Ascending aorta (tissue), 2 donors: ENCODE data around the gene PARL. TPM values are rescaled to one million over a fixed set of nuclear protein-coding genes. Genes with fewer than 3 reads are reported as not detected.
A peak's percentile ranks its signal among the peaks of the same experiment; 100 is the strongest.

Source experiments
- DNase-seq, 2 donors: peaks; one replicate each; pipeline ENCODE4 v3.0.0-alpha.2; 2019; ENCODE audit warnings: low spot score in 2 of 2
- H3K27ac ChIP-seq, 2 donors: fragments of 200-600 bp; sonication (generic); one replicate each; pipeline ENCODE4 v1.5.1; 2016 to 2017; ENCODE audit warnings: mild to moderate bottlenecking in 1 of 2
- H3K27me3 ChIP-seq: fragments of 200-600 bp; sonication (generic); one replicate; pipeline ENCODE4 v1.5.1; 2017
- H3K36me3 ChIP-seq, 2 donors: fragments of 200-600 bp; sonication (generic); one replicate each; pipeline ENCODE4 v1.5.1; 2016
- H3K4me1 ChIP-seq, 2 donors: fragments of 200-600 bp; sonication (generic); one replicate each; pipeline ENCODE4 v1.5.1; 2016 to 2017; ENCODE audit warnings: mild to moderate bottlenecking in 1 of 2
- H3K4me3 ChIP-seq, 2 donors: fragments of 200-600 bp; sonication (generic); one replicate each; pipeline ENCODE4 v1.5.1; 2016 to 2017; ENCODE audit warnings: mild to moderate bottlenecking in 1 of 2
- H3K9me3 ChIP-seq, 2 donors: fragments of 200-600 bp; sonication (generic); one replicate each; pipeline ENCODE4 v1.5.1; 2016
- CTCF ChIP-seq, 3 experiments: fragments of 200-600 bp in 2 of 3; fragments of 450-650 bp in 1 of 3; sonication (generic) in 2 of 3; IDR thresholded peaks; one replicate each; pipeline ENCODE4 v1.5.1; 2016 to 2019; ENCODE audit warnings: antibody characterized with exemption in 3 of 3, mild to moderate bottlenecking in 1 of 3, moderate library complexity in 1 of 3
- intact Hi-C: fragments of 100-400 bp; cut with DNase I; formaldehyde crosslinking; loops from one replicate; pipeline ENCODE4 v1.15.1; 2023
- total RNA-seq: library from RNA; depleted of rRNA; stranded (reverse); fragments of >200 nt; gene quantifications from one replicate; pipeline ENCODE4 v1.1.0, GENCODE V29; 2016

Gene PARL
- total RNA-seq, result 14.3 TPM

- Histone ChIP-seq H3K27me3 (no peaks in the 10 kb centered on the region), H3K9me3 (no peaks in the 10 kb centered on the region), H3K27ac (peak within 1 kb of the TSS; percentile 75 to 81), H3K4me3 (peak within 1 kb of the TSS; percentile 89 to 90), H3K36me3 (no peaks in the 10 kb centered on the region), H3K4me1 (peaks cover 0 to 21% of the 10 kb centered on the region in 2 donors)
- peak; percentile 80 to 98 for DNase-seq
- intact Hi-C loops, result loop anchor here (2.0 to 10.0 kb wide), 4 partner anchors 133 to 413 kb away; partner anchors contain the start of genes ABCC5, AP2M1 and PSMD2
- peak; percentile 89 to 92 (median 92) for TF ChIP-seq CTCF (IDR thresholded peaks at IDR 0.05)
These were observed at the start of gene PARL for GRCh38 chr3:183884427-183885296. PARL (minus strand) TSS chr3:183884880; CDS start chr3:183884846, 34 bp downstream.

- H3K4me3 ChIP-seq, result no peak overlapping the region
- intact Hi-C loops, result no loop called here
- no peak for DNase-seq
- H3K4me1 ChIP-seq, result no peaks in the 10 kb centered on the region
- peaks cover 32 to 80% of the 10 kb centered on the region in 2 donors for H3K36me3 ChIP-seq
- H3K9me3 ChIP-seq, result no peaks in the 10 kb centered on the region
- TF ChIP-seq CTCF (IDR thresholded peaks at IDR 0.05), result no peak
- no peaks in the 10 kb centered on the region for H3K27me3 ChIP-seq
- no peak overlapping the region for H3K27ac ChIP-seq
These were observed 48.5 kb upstream of the PARL start for GRCh38 chr3:183933160-183933559.

- H3K36me3 ChIP-seq, result peaks cover 33 to 80% of the 10 kb centered on the region in 2 donors
- no peak overlapping the region for H3K4me3 ChIP-seq
- no peaks in the 10 kb centered on the region for H3K9me3 ChIP-seq
- no peak for TF ChIP-seq CTCF (IDR thresholded peaks at IDR 0.05)
- H3K27ac ChIP-seq, result no peak overlapping the region
- intact Hi-C loops, result no loop called here
- DNase-seq, result no peak
- no peaks in the 10 kb centered on the region for H3K4me1 ChIP-seq
- no peaks in the 10 kb centered on the region for H3K27me3 ChIP-seq
These were observed 47.2 kb upstream of the PARL start for GRCh38 chr3:183931881-183932280.

- H3K4me1 ChIP-seq, result no peaks in the 10 kb centered on the region
- H3K4me3 ChIP-seq, result no peak overlapping the region
- DNase-seq, result no peak
- no peaks in the 10 kb centered on the region for H3K27me3 ChIP-seq
- peaks cover 28 to 80% of the 10 kb centered on the region in 2 donors for H3K36me3 ChIP-seq
- no peak overlapping the region for H3K27ac ChIP-seq
- intact Hi-C loops, result no loop called here
- no peaks in the 10 kb centered on the region for H3K9me3 ChIP-seq
- TF ChIP-seq CTCF (IDR thresholded peaks at IDR 0.05), result no peak
These were observed 45.4 kb upstream of the PARL start for GRCh38 chr3:183930086-183930485.

- H3K36me3 ChIP-seq, result peaks cover 31 to 84% of the 10 kb centered on the region in 2 donors
These were observed 42.4 kb upstream of the PARL start for GRCh38 chr3:183927059-183927458.

More at GRCh38 chr3:183927059-183927458, 42.4 kb upstream of the PARL start:
- TF ChIP-seq CTCF (IDR thresholded peaks at IDR 0.05), result no peak
- no peaks in the 10 kb centered on the region for H3K27me3 ChIP-seq
- no peak overlapping the region for H3K4me3 ChIP-seq
- no peaks in the 10 kb centered on the region for H3K4me1 ChIP-seq
- intact Hi-C loops, result no loop called here
- H3K9me3 ChIP-seq, result no peaks in the 10 kb centered on the region
- no peak for DNase-seq
- H3K27ac ChIP-seq, result no peak overlapping the region
